GM11168 (cell line): Measurements from ENCODE around the gene CALY.

Source experiments
- in situ Hi-C: fragments of 300-500 bp; cut with MboI; formaldehyde crosslinking; loops from one replicate; pipeline ENCODE4 v1.12.0; 2022; ENCODE audit warnings: low sequenced_read_pairs; ENCODE audit not compliant: unreplicated experiment

CALY gene

DNA sequence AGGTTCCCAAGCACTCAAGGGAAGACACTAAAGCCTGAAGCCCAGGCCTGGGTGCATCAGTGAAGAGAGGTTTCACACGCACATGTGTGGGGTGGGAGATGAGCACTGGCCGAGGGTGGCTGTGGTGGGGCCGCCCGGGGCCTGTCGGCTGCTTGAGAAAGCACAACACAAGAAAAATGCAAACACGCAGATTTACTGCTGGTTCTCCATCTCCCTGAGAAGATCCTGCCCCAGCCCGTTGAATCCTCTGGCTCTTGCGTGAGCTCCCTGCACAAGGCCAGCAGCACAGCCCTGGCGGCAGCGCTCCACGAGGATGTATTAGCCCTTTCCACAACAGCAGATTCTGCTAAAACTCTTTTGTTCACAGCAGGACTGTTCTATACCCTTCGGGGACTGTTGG is 21.8 kb downstream of the CALY start:
- in situ Hi-C loops, result no loop called here

DNA sequence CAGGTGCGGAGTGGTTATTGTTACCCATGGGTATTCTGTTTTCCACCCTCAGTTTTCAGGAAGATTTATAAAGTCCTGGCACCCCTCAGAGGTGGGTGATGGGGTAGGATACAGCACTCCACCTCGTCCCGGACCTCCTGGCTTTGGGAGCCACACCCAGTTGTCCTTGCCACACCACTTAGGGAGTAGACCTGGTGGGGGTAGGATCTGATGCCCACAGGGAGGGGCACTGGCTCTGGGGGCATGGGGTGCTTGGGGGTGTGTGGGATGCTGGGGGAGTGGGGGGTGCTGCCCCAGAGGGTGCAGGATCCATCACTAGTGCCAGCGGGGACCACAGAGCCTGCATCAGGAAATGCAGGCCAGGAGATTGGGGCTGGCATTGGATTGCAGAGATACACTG is 23.5 kb downstream of the CALY start:
- in situ Hi-C loops, result no loop called here

DNA sequence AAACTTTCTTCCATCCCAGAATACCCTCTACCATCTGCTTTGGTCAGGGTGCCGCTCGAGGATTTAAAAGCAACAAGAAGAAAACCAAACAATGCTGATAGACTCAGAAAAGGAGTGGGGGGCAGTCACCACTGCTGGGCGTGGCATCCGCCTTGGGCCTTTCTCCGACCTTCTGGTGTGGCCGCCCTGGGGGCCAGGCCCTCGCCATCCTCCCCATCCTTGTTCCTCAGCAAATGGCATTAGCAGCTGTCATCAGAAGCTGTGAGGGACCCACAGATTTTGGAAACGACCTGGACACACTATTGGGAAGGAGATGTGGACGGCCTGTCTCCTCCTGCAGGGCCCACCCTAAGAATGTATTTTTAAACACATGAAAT is 23.9 kb downstream of the CALY start:
- in situ Hi-C loops, result no loop called here

DNA sequence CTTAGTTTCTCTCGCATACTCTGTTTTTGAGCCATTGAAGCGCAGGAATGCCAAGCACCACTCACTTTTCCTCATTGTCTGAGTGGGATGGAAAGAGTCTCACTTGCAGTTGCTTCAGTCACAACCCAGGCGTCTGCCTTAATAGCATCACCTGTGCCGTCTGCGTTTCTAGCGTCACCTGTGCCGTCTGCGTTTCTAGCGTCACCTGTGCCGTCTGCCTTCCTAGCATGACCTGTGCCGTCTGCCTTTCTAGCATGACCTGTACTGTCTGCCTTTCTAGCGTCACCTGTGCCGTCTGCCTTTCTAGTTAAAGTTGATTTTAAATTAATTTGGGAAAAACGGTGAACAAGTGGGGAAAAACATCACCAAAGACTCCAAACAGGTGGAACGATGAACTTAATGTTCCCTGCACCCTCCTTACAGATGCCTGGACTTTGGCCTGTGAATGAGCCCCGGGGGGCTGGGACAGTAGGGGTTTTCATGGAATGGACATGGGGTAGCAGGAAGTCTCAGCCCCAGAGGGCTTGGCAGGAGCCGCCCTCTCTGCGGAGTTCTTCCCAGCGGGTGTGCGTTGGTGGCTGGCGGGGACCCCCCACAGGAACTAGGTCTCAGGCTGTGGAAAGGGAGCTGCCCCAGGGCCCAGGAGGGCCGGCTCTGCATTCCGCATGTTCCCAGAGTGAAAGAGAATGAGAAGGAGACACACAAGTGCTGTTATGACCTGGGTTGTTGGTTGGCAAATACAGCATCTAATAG is 24.5 kb downstream of the CALY start:
- in situ Hi-C loops, result no loop called here

DNA sequence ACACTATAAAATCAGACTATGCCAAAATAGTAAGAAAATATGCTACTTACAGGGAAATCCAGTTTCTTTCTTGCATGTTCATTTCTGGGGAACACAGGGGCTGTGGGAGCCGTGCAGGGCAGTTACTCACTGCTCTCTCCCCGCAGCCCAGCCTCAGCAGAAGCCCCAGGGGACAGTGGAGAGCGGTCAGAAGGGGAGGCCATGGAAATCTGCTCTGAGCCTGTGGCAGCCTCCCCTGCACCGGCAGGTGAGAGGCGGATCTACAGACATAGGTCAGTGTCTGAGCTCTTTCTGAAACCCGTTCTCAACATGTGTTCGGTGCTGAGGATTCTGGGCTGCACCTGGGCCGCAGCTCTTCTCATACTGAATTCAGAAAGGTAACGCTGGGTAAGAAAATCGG is 25.1 kb downstream of the CALY start:
- in situ Hi-C loops, result no loop called here

DNA sequence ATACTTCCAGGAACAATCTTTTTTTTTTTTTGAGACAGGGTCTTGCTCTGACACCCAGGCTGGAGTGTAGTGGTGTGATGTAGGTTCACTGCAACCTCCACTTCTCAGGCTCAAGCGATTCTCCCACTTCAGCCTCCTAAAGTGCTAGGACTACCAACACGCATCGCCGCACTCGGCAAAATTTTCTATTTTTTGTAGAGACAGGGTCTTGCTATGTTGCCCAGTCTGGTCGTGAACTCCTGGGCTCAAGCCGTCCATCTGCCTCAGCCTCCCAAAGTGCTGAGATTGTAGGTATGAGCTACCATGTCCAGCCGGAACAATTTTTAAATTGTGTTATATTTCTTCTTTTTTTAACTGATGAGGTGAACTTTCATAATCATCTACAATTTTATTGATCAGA is 25.9 kb downstream of the CALY start:
- in situ Hi-C loops, result no loop called here

DNA sequence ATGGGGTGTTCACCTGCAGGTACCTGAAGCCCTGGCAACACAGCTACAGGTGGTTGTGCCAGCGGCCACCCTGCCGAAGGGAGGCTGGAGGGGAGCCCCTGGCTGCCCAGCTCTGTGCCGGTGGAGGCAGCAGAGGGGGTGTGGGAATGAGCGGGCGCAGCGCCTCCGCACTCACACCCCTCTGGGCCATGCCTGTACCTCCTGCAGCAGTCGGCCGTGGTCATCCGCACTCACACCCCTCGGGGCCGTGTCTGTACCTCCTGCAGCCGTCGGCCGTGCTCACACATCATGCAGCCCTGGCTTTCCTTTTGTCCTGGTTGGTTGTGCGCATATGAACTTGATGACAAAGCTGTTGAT is 26.3 kb downstream of the CALY start:
- in situ Hi-C loops, result no loop called here

DNA sequence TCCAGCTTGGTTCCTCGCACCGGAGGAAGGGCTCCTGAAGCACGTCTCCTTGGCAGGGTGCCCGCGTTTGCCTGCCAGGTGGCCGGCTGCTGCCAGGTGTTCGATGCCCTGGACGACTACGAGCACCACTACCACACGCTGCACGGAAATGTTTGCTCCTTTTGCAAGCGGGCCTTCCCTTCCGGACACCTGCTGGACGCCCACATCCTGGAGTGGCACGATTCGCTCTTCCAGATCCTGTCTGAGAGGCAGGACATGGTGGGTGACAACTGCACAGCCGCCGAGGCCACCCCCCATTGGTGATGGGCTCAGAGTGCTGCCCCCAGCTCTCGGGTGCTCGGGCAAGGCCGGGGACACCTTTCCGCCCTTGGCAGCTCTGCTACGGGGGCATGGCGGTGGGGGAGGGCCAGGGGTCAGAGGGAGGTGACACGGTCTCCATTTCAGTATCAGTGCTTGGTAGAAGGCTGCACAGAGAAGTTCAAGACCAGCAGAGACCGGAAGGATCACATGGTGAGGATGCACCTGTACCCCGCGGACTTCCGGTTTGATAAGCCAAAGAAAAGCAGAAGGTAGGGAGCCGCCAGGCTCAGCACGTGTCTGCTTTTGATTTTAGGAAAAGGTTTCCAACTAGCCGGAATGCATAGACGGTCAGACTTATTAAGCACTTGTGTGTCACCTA is 26.8 kb downstream of the CALY start:
- in situ Hi-C loops, result loop anchor here (5.0 kb wide), 1 partner anchor 168 kb away; no protein-coding TSS in a partner anchor

DNA sequence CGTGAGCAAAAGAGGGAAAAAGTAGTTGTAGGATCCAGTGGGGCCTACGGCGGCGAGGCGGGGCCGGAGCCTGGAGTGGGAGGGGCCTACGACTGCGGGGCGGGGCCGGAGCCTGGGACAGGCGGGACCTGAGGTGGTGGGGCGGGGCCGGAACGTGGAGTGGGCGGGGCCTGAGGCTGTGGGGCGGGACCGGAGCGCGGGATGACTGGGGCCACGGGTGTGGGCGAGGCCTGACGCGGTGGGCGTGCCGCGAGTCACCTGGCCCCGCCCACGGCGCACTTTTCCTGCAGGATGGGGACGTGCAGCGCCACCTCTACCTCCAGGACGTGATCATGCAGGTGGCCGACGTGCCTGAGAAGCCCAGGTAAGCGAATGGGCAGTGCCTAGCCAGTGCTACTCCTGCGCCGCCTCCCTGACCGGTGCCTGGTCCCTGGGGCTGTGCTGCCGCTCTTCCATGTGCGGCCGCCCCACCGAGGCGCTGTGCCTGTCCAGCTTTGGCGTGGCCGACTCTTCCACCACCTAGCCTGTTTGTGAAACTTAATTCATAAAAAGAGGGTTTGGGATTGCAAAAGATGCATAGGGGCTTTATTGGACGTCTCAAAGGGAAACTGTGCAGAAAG is 27.5 kb downstream of the CALY start:
- in situ Hi-C loops, result loop anchor here (5.0 kb wide), 1 partner anchor 167 kb away; no protein-coding TSS in a partner anchor

DNA sequence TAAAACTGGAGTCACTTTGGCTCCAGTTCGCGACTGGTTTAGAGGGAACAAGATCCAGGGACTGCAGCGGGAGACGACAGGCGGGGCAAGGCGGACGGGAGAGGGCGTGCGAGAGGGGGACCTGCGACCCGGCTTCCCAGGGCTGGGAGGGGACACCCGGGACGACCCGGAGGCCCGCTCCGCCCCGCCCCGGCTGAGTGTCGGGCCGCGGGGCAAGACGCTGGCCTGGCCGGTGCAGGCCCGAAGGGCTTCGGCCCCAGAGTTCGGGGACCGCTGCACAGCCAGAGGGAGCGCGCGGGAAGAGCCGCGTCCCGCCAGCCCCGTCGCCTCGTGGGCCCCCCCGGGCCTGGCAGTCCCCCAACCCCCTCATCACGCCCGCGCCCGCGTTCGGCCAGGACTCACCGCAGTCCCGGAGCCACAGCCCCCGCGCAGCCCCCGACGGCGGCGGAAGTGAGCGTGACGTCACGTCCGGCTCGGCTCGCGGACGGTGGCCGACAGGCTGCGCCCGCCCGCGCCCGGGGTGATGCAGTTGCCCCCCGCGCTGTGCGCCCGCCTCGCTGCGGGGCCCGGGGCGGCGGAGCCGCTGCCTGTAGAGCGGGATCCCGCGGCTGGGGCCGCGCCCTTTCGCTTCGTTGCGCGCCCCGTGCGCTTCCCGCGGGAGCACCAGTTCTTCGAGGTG is 28.1 kb downstream of the CALY start, which contains the start of the genes TUBGCP2 and ZNF511:
TSS of gene TUBGCP2 (minus strand) at position 452 of the 679 bp plus-strand sequence. CDS start 5,931 bp downstream, outside the sequence.
TSS of gene ZNF511 (plus strand) at position 494 of the 679 bp plus-strand sequence. CDS start at position 524, 30 bp downstream.
- in situ Hi-C loops, result loop anchor here (5.0 kb wide), 1 partner anchor 166 kb away; no protein-coding TSS in a partner anchor

DNA sequence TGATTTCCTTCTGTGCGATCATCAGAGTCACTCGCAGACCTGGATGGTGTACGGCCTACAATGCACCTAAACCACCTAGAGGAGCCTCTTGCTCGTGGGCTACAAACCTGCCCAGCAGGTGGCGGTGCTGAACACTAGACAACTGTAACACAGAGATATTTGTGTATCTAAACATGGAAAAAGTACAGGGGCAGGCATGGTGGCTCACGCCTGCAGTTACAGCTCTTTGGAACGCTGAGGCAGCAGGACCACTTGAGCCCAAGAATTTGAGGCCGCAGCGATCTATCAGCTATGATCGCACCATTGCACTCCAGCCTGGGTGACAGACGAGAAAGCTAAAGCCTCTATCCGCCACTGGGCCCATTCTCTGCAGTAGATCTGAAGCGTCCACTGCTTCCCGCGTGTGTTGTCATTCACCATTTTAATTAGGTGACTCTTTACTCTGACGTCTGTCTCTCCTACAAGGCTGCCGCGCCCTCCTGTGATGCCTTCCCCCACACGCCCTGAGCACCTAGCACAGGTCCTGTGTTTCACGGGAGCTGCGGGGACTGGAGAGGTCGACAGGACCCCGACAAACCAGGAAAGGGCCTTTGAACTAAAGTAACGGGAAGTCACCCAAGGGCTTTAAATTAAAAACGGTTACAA is 28.8 kb downstream of the CALY start:
- in situ Hi-C loops, result loop anchor here (5.0 kb wide), 1 partner anchor 166 kb away; no protein-coding TSS in a partner anchor

DNA sequence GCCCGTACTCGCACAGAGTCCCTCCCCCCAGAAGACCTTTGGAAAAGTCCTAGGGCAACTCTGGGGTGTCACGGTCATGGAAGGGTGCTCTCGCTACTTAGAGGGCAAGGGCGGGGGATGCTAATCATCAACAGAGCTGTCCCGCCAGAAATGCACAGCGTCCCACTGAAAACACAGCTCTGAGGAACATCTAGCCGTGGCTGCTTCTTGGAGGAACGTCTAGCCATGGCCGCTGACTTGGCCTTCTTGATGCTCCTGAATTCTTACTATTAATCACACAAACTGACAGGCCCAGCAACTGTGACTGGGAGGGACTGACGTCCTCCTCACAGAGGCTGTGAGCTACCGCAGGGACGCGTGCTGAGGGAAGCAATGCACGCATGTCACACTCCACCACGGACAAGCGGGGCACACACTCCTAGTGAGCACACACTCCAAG is 29.7 kb downstream of the CALY start:
- in situ Hi-C loops, result loop anchor here (5.0 kb wide), 1 partner anchor 165 kb away; no protein-coding TSS in a partner anchor

DNA sequence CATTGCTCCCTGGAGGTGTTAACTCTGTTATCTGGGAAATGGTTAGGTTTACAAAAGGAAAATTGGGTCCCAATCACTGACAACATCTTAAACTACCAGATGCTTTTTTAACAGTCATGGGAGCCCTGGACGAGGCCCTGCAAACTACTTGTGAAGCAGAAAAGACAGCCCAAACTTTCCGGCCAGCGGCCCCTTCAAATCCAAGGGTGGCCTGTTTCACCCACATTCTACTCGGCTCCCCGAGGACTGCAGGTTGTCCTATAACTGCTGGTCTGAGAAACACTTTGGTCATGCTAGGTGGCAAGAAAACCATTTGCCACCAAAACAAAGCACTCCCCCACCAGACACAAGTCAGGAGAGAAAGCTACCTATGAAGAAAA is 30.6 kb downstream of the CALY start:
- in situ Hi-C loops, result loop anchor here (5.0 kb wide), 1 partner anchor 164 kb away; no protein-coding TSS in a partner anchor

DNA sequence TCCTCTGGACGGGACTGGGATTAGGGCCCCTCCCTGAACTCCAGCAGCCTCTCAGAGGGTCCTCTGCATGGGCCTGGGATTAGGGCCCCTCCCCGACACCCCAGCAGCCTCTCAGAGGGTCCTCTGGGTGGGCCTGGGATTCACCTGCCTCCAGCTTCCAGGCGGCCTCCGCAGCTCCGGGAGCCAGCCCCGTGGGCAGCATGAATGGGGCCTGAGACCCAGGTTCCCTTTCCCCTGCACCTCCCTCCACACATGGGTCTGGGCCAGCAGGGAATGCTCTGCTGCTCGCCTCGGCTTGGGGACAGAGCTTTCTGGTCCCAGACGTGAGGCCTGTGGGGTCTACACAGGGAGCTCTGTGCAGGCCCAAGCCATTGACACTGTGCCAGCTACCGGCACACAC is 33.5 kb downstream of the CALY start:
- in situ Hi-C loops, result no loop called here

DNA sequence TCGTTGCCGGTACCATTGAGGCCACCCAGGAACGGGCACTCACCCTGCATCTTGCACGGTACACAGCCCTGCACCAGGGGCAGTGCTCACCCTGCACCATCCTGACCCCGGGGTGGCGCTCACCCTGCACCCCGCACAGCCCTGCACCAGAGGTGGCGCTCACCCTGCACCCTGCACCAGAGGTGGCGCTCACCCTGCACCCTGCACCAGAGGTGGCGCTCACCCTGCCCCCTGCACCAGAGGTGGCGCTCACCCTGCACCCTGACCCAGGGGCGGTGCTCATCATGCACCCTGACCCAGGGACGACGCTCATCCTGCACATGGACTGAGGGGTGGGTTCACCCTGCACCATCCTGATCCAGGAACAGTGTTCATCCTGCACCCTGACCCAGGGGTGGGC is 34.5 kb downstream of the CALY start:
- in situ Hi-C loops, result no loop called here

DNA sequence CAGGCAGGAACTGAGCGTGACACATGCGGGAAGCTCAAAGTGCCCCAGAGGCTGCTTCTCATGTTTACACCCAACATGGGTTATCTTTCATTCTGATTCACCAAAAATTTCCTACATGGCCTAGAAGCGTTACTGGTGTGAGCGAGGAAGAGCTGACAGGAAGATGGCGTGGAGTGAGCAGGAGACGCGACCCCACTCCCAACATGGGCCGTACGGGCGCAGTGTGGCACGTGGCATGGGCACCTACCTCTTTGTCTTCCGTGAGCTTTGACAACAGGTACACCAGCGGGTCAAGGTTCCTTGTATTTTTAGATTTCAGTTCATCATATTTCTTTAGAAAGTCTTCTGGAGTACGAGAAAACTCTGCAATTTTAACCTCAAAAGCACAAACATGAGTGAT is 37.0 kb downstream of the CALY start:
- in situ Hi-C loops, result no loop called here

DNA sequence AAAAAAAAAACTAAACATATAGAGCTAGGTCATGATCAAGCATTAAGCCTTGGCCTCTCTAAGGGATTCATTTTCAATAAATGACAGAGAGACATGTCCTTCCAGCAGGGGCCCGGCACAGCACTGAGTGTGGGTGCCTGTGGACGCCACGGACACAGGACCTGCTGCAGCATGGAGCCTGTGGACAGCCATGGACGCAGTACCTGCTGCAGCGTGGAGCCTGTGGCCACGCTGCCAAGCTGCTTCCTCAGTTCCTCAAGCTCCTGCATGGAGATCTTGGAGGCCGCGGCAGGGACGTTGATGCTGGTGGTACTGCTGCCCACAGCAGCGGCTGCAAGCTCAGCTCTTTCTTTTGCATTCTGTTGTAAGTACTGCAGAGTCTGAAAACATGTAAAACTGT is 37.5 kb downstream of the CALY start:
- in situ Hi-C loops, result no loop called here

DNA sequence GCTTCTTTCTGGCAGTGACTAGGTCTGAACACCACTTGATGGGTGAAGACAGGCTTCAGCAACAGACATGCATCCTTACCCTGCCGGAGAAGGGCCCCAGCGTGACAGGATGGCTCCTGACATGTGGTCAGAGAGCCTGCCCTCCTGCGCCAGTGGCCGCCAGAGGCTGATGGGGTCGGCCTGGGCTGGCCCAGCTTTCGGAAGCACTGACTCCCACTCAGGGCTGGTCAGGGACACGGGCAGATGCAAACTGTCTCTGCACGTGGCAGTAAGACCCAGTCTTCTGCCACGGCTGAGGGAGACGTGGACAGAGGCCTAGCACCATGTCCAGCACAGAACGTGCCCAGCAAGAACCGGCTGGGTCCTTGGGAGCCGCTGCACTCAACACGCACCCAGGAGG is 38.2 kb downstream of the CALY start:
- in situ Hi-C loops, result no loop called here

DNA sequence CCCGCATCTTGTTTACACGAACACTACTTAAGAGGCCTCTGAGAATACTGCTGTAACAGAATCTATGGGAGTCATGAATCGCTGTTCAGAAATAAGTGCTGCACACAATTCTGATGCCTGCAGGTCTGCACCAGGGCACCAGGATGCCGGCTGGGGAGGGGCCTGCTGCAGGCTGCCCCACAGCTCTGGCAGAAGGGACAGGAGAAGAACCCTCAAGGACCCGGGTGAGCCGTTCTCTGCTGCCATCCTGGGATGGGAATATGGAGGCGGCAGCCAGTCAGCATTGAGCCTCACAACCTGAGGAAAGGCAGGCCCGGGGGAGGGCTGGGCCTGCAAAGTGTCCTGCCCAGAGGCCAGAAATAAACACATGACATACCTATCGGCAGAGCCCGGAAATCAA is 39.2 kb downstream of the CALY start:
- in situ Hi-C loops, result no loop called here
